Thyroid gland (tissue), 4 donors: Measurements from ENCODE around the gene SCN1A.

Experiments used
- POLR2A ChIP-seq, 2 donors: fragments of 450-650 bp; IDR thresholded peaks; one replicate each; pipeline ENCODE4 v1.6.1; 2017; ENCODE audit warnings: antibody characterized with exemption in 2 of 2, mild to moderate bottlenecking in 2 of 2, moderate library complexity in 1 of 2
- TF ChIP-seq, protein P1 (sequence below), 6 experiments: fragments of 200-600 bp in 3 of 6; fragments of 450-650 bp in 3 of 6; sonication (generic) in 3 of 6; IDR thresholded peaks; one replicate each; pipeline ENCODE4 v1.5.1; 2016 to 2019; ENCODE audit warnings: antibody characterized with exemption in 6 of 6, mild to moderate bottlenecking in 2 of 6, inconsistent platforms in 1 of 6, moderate library complexity in 1 of 6

DNA sequence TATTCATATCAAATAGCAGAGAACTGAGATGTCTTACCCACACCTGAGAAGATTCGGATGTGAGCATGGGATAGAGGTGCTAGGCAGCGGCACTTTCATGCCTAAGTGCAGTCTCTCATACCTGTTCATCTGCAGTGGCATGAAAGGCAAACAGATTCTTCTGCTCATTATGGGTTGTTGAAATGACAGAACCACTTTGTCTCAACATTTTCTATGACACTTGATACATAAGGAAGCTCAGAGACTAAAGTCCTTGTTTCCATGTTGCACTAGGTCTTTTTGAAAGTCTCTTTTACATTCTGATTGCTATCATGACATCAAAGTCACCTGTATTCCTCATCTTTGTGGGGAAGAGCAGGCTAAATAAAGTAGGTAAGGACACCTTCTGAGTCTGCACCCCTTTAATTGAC is 8.0 kb upstream of the SCN1A start:
- TF ChIP-seq, protein P1, sequence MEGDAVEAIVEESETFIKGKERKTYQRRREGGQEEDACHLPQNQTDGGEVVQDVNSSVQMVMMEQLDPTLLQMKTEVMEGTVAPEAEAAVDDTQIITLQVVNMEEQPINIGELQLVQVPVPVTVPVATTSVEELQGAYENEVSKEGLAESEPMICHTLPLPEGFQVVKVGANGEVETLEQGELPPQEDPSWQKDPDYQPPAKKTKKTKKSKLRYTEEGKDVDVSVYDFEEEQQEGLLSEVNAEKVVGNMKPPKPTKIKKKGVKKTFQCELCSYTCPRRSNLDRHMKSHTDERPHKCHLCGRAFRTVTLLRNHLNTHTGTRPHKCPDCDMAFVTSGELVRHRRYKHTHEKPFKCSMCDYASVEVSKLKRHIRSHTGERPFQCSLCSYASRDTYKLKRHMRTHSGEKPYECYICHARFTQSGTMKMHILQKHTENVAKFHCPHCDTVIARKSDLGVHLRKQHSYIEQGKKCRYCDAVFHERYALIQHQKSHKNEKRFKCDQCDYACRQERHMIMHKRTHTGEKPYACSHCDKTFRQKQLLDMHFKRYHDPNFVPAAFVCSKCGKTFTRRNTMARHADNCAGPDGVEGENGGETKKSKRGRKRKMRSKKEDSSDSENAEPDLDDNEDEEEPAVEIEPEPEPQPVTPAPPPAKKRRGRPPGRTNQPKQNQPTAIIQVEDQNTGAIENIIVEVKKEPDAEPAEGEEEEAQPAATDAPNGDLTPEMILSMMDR (IDR thresholded peaks at IDR 0.05) = no peak
- TF ChIP-seq POLR2A (IDR thresholded peaks at IDR 0.05) = no peak
